NCI-H1092 (cell line): ENCODE data around the gene SLC25A34.

Experiments
- DNase-seq: peaks from one replicate; lab custom pipeline; 2025; lab: John Stamatoyannopoulos, UW

Gene SLC25A34

DNA sequence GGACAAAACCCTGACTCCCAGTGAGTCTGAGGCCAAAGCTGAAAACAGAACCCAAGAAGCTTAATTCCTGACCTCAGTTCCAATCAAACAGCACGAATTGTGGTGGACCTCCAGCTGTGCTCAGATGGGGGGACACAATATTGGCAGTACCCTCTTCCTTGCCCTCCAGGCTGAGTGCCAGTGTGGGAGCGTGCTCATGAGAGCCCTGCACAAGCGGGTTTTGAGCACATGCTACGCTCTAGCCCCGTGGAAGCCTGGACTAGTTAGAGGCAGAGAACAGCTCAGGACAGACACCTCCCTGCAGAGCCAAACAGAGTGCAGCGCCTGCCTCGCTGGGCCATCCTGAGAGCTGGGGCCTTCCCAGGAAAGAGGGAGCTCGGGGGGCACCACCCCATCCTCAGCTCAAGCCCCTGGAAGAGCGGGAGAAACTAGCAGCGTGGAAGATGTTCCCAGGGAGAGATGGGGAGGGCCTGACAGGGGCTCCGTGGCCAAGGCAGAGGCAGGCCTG is 2.8 kb upstream of the SLC25A34 start:
- DNase-seq, result no peak

DNA sequence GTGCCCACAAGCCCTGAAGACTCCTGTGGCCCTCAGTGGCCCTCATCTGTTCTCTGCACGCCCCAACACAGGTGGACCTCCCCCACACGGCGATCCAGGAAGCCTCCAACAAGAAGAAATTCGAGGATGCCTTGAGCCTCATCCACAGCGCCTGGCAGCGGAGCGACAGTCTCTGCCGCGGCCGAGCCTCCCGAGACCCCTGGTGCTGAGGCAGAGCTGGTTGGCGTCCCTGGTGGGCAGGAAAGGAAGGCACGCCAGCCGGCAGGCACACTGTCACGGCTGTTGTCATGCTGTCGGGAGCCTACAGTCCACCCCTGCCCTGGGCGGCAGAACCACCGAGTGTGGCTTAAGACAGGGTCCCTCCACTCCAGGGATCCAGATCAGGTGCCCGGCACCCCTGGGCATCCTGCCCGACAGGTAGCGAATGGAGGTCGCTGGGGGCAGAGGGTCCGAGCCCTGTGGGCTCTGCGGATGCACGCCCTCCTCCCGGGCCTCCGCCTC is 2.3 kb upstream of the SLC25A34 start:
- DNase-seq, result no peak

- no peak for DNase-seq
Observed at GRCh38 chr1:15734296-15734695, 1.8 kb upstream of the SLC25A34 start.

GRCh38 chr1:15734901-15735300 is 1.2 kb upstream of the SLC25A34 start:
- DNase-seq, result no peak

DNA sequence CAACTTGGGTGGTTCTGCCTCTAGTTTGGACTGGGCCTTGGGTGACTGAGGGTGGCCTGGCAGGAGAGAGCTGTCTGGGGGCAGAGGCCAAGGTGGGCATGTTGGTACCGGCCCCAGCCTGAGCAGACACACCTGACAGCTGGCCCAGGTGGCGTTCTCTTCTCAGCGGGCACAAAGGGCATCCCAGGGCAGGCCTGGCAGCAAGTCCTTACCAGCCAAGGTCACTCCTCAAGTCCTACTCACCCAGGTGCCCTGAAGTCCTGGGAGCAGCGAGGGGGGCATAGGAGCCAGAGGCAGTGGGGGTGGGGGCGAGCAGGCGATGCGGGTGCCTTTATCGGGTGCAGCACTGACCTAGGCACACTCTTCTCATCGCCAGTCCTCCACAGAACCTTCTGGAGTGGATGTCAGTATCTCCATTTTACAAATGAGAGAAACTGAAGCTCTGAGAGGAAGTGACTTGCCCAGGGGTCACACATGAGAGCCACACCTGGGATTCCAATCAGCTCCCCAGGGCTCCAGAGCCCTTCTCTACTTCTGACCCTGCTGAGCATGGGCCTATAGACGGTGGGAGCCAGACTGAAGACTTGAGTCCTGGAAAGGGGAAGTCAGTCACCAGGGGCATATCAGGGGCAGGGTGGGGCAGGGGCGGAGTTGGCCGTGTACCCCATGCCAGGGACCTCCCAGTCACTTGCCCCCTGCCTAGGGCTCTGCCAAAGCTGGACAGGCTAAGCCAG is 587 bp upstream of the SLC25A34 start:
- DNase-seq, result no peak

DNA sequence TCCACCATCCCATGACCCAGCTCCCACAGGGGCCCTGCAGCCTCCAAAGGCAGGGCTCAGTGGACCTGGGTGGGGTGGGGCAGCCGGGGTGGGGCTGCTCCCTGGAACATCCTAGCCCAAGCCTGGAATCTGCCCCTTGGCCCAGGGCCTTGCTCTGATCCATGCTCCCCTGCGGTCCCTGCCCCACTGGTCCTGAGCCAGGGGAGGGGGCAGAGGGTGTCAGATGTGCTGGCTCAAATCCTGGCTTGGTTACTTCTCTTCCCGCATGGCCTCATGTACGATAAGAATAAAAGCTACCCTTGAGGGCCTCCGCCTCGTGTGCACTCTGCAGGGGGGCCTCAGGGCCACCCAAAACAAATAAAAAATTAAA is 819 bp downstream of the SLC25A34 start:
- DNase-seq, result no peak

DNA sequence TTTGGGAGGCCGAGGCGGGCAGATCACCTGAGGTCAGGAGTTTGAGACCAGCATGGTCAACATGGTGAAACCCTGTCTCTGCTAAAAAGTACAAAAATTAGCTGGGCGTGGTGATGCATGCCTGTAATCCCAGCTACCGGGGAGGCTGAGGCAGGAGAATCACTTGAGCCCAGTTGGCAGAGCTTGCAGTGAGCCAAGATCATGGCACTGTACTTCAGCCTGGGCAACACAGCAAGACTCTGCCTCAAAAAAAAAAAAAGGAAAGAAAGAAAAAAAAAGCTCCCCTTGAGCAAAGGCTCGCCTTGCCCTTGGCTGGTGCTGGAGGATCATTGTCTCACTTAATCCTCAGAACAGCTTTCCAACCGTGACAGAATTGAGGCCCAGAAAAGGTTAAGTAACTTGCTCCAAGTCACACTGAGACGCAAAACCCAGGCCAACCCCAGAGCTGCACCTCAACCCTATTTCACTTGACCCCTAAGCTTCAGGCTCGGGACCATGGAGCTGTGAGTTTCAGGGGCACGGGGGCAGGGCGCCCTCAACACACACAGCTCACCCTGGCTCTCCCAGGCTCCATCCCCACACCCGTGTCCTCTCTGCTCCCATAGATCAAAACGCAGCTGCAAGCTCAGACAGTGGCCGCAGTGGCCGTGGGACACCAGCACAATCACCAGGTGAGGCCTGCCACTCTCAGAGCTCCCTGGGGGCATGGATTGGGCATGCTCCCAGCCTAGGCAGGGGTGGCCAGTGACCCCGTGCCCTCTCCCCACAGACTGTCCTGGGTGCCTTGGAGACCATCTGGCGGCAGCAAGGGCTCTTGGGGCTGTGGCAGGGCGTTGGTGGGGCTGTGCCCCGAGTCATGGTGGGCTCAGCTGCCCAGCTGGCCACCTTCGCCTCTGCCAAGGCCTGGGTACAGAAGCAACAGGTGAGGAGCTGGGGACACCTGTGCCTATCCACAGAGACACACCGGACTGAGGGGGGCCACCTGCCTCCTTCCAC is 1.6 kb downstream of the SLC25A34 start:
- DNase-seq, result no peak

GRCh38 chr1:15738416-15739113 is 2.5 kb downstream of the SLC25A34 start:
- no peak for DNase-seq

DNA sequence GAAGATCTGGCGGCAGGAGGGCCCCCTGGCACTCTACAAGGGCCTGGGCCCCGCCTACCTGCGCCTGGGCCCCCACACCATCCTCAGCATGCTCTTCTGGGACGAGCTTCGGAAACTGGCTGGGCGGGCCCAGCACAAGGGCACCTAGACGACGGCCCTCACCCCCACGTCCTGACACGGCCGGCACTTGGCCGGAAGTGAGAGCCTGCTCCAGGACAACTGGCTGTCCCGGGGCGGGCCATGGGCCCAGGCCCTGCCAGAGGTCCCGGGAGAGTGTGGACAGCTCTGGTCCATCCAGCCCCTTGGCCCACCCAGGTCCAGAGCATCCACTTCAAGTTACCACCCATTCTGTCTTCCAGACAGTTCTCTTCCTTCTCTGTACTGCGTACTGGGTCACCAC is 3.2 kb downstream of the SLC25A34 start:
- DNase-seq, result no peak

DNA sequence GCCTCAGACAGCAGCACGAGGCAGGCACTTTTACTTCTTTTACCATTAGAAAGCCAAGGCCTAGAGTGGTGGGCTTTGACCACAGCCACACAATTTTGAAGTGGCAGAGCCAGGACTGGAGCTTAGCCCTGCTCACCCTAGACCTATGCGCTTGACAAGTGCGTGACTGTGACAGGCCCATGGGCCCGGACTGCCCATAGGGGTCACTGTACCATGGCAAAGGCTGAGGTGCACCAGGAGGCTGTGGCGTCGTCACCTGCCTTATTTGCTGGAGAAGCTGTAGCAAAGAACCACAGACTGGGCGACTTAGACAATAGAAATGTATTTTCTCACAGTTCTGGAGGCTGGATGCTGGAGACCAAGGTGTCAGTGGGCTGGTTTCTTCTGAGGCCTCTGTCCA is 3.7 kb downstream of the SLC25A34 start:
- no peak for DNase-seq

GRCh38 chr1:15740924-15741850 is 5.1 kb downstream of the SLC25A34 start:
- DNase-seq, result peak; percentile 81

DNA sequence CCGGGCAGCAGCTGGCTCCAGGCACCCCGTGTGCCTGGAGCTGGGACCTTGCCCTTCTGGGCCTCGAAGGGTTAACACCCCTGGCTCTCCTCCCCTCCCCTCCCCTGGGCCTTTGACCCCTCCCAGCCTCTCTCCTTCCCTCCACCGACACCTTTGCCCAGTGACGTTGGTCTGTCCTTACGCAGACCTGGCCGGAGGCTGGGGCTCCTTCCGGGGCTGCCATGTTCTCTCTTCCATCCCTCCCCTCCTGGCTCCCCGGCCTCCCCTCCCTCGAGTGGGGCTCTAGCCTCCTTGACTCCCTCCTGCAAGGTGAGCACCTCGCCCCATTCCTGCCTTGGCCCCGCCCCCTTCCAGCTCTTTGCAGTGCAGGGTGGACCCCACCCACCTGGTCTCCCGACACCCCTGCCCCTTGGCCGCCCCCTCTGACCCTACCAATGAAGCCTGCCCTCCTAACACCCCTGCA is 6.3 kb downstream of the SLC25A34 start, which contains the start of gene TMEM82:
TSS of gene TMEM82 (plus strand) at position 161 of the 463 bp plus-strand sequence. CDS start at position 222, 61 bp downstream.
- DNase-seq, result no peak

- no peak for DNase-seq
Observed at GRCh38 chr1:15744122-15744679, 8.1 kb downstream of the SLC25A34 start.

DNA sequence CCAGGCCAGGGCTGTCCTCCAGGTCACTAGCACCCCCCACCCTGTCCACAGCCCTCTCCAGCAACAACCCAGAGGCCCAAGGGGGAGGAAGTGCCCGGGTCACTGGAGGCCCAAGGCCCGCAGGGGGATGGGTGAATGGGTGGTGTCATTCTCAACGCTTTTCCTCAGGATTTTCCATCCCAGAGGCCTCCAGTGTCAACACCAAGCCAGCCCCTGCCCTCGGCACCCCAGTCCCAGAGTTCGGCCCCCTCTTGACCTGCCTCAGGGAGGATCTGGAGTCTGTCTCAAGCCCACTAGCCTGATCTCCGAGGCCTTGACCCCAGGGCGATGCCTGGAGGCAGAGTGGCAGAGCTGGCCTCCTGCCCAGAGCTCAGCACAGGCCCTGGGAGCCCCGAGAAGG is 11.3 kb downstream of the SLC25A34 start:
- no peak for DNase-seq

DNA sequence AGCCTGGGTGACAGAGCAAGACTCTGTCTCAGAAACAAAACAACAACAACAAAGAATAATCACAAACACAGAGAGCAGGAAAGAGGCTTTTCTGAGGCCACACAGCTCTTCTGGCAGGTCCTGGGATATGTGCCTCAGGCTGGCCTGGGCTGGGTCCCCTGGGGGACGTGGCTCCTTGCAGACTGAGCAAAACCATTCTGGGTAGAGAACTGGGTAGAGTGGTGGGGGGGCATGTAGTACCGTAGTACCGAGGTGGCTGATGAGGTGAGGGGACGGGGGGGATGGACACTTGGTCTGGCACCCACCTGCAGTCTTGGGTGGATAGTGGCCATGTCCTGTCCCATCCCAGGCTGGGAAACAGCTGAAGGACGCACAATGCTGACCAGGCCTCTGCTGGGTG is 12.2 kb downstream of the SLC25A34 start:
- no peak for DNase-seq

- DNase-seq, result no peak
Observed at GRCh38 chr1:15748690-15749398, 12.8 kb downstream of the SLC25A34 start.

GRCh38 chr1:15749399-15750291 is 13.6 kb downstream of the SLC25A34 start:
- DNase-seq, result no peak

- DNase-seq, result no peak
Observed at GRCh38 chr1:15750924-15751323, 14.9 kb downstream of the SLC25A34 start.

DNA sequence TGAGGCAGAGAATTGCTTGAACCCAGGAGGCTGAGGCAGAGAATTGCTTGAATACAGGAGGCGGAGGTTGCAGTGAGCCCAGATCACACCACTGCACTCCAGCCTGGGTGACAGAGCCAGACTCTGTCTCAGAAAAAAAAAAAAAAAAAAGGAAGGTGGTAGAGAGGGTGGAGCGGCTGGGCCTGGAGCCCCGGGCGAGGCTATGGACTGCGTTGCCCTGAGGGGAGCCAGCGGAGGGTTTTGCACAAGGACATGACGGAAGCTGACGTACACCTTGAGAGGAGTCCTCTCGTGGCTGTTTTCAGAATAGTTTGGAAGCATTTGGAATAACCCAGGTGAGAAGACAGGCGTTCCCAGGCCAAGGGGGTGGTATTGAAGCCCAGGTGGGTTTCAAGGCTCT is 15.7 kb downstream of the SLC25A34 start:
- DNase-seq, result no peak
